Tibial artery (tissue), 4 donors: ENCODE results near the gene TRMT1L.

Source experiments
- DNase-seq, 2 donors: peaks; one replicate each; pipeline ENCODE4 v3.0.0-alpha.2; 2019
- H3K27ac ChIP-seq, 2 donors: fragments of 200-600 bp; sonication (generic) in 1 of 2; 1 replicate in 1 of 2; 2 replicates in 1 of 2; pipeline ENCODE4 v1.5.1; 2018 to 2019; ENCODE audit warnings: mild to moderate bottlenecking in 1 of 2
- H3K27me3 ChIP-seq, 2 donors: fragments of 200-600 bp; sonication (generic) in 1 of 2; one replicate each; pipeline versions ENCODE4 v1.5.1 to v1.6.0; 2016 to 2019
- H3K36me3 ChIP-seq, 3 donors: fragments of 200-600 bp; sonication (generic) in 2 of 3; one replicate each; pipeline ENCODE4 v1.5.1; 2016 to 2019; ENCODE audit warnings: mild to moderate bottlenecking in 2 of 3
- H3K4me1 ChIP-seq, 4 donors: fragments of 200-600 bp; sonication (generic) in 2 of 4; 1 replicate in 3 of 4; 2 replicates in 1 of 4; pipeline ENCODE4 v1.5.1; 2016 to 2019
- H3K4me3 ChIP-seq, 2 donors: fragments of 200-600 bp; sonication (generic) in 1 of 2; 1 replicate in 1 of 2; 2 replicates in 1 of 2; pipeline ENCODE4 v1.5.1; 2018 to 2019; ENCODE audit warnings: mild to moderate bottlenecking in 2 of 2
- H3K9me3 ChIP-seq, 3 donors: fragments of 200-600 bp; sonication (generic) in 1 of 3; one replicate each; pipeline ENCODE4 v1.5.1; 2016 to 2019
- CTCF ChIP-seq, 2 experiments: fragments of 200-600 bp in 1 of 2; fragments of 450-650 bp in 1 of 2; IDR thresholded peaks; one replicate each; pipeline ENCODE4 v1.5.1; 2017 to 2019; ENCODE audit warnings: antibody characterized with exemption in 2 of 2, mild to moderate bottlenecking in 1 of 2, moderate library complexity in 1 of 2
- intact Hi-C: fragments of 100-400 bp; cut with DNase I; formaldehyde crosslinking; loops from one replicate; pipeline ENCODE4 v1.15.0; 2023; ENCODE audit warnings: low total_unique reads

The TRMT1L gene

GRCh38 chr1:185111873-185112272, 44.9 kb downstream of the TRMT1L start:
- Histone ChIP-seq H3K4me1 (no peaks in the 10 kb centered on the region), H3K4me3 (no peak overlapping the region), H3K27ac (no peak overlapping the region), H3K27me3 (no peaks in the 10 kb centered on the region), H3K36me3 (no peaks in the 10 kb centered on the region), H3K9me3 (peaks cover 0 to 30% (median 18%) of the 10 kb centered on the region in 3 donors)
- DNase-seq = no peak
- intact Hi-C loops = no loop called here
- no peak for TF ChIP-seq CTCF (IDR thresholded peaks at IDR 0.05)

DNA sequence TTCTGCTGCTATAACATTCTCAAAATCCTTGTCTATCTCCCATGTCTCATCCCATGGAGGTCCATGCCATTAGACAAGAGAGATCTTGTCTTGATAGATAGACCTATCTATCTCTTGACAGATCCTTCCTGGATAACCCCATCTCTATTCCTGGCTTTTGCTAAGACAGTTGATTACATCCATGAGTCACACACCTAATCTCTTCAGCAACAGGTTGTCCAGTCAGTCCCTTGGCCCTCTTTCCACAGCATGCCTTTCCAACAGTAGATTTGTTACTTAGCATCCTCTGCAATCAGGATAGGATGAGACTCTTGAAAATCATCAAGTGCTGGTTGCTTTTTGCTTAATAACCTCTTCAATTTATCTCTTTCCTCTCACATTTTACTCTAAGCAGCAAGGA, 46.6 kb downstream of the TRMT1L start:
- Histone ChIP-seq H3K4me1 (no peaks in the 10 kb centered on the region), H3K4me3 (no peak overlapping the region), H3K27me3 (no peaks in the 10 kb centered on the region), H3K27ac (no peak overlapping the region), H3K9me3 (peaks cover 0 to 33% (median 18%) of the 10 kb centered on the region in 3 donors), H3K36me3 (no peaks in the 10 kb centered on the region)
- no peak for DNase-seq
- TF ChIP-seq CTCF (IDR thresholded peaks at IDR 0.05) = no peak
- intact Hi-C loops = no loop called here

- no peak for TF ChIP-seq CTCF (IDR thresholded peaks at IDR 0.05)
- H3K27me3 ChIP-seq = no peaks in the 10 kb centered on the region
- H3K36me3 ChIP-seq = no peaks in the 10 kb centered on the region
- no peak overlapping the region for H3K27ac ChIP-seq
- H3K4me1 ChIP-seq = no peaks in the 10 kb centered on the region
- H3K9me3 ChIP-seq = peaks cover 0 to 33% (median 18%) of the 10 kb centered on the region in 3 donors
- no peak for DNase-seq
- H3K4me3 ChIP-seq = no peak overlapping the region
- intact Hi-C loops = no loop called here
These were observed 48.4 kb downstream of the TRMT1L start for GRCh38 chr1:185108321-185108720.

- H3K9me3 ChIP-seq = peaks cover 0 to 30% (median 18%) of the 10 kb centered on the region in 3 donors
These were observed 51.6 kb downstream of the TRMT1L start for GRCh38 chr1:185105121-185105520.

GRCh38 chr1:185104083-185104482, 52.7 kb downstream of the TRMT1L start:
- Histone ChIP-seq H3K4me3 (no peak overlapping the region), H3K27ac (no peak overlapping the region), H3K27me3 (no peaks in the 10 kb centered on the region), H3K36me3 (peaks cover 10 to 20% (median 13%) of the 10 kb centered on the region in 3 donors), H3K9me3 (peaks cover 0 to 20% (median 12%) of the 10 kb centered on the region in 3 donors), H3K4me1 (no peaks in the 10 kb centered on the region)
- DNase-seq = no peak
- intact Hi-C loops = no loop called here
- no peak for TF ChIP-seq CTCF (IDR thresholded peaks at IDR 0.05)

More at GRCh38 chr1:185105121-185105520, 51.6 kb downstream of the TRMT1L start:
- no peaks in the 10 kb centered on the region for H3K27me3 ChIP-seq
- no peaks in the 10 kb centered on the region for H3K4me1 ChIP-seq
- H3K4me3 ChIP-seq = no peak overlapping the region
- peaks cover 4 to 11% (median 5%) of the 10 kb centered on the region in 3 donors for H3K36me3 ChIP-seq
- intact Hi-C loops = no loop called here
- DNase-seq = no peak
- no peak overlapping the region for H3K27ac ChIP-seq
- no peak for TF ChIP-seq CTCF (IDR thresholded peaks at IDR 0.05)

DNA sequence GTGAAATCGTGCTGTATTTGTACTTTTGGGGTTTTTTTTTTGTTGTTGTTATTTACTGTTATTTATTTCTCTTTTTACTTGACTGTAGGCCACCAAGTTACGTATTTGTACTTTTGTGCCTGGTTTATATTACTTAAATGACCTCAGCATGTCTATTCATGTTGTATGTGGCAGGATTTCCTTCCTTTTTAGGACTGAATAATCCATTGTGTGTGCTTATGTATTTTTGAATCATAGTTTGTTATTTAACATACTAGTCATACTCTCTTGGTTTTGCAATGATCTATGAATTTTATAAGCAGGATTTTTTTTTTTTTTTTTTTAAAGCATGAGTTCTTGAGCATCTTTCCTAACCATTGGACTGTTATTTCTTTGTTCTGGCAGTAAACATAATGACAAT, 60.2 kb downstream of the TRMT1L start:
- H3K9me3 ChIP-seq = no peaks in the 10 kb centered on the region
- TF ChIP-seq CTCF (IDR thresholded peaks at IDR 0.05) = no peak
- H3K4me1 ChIP-seq = no peaks in the 10 kb centered on the region
- H3K36me3 ChIP-seq = peaks cover 34 to 61% (median 42%) of the 10 kb centered on the region in 3 donors
- H3K27me3 ChIP-seq = no peaks in the 10 kb centered on the region
- H3K27ac ChIP-seq = no peak overlapping the region
- H3K4me3 ChIP-seq = no peak overlapping the region
- intact Hi-C loops = no loop called here
- DNase-seq = no peak
